Neuron (in vitro differentiated cells): ENCODE measurements around the gene PCDHGB7.
A peak's percentile ranks its signal among the peaks of the same experiment; 100 is the strongest.
"Not testable (repeated sequence)": the region's sequence is repeated elsewhere in the genome, so short reads cannot be mapped to it uniquely, and the experiment has no call there.

Source experiments
- H2AFZ ChIP-seq: one replicate; pipeline ENCODE4 v1.6.1; 2013; ENCODE audit warnings: low read depth, mild to moderate bottlenecking, inconsistent platforms, low read length, moderate library complexity
- H3K27me3 ChIP-seq: one replicate; pipeline ENCODE4 v1.6.1; 2013; ENCODE audit warnings: low read length; ENCODE audit not compliant: insufficient read depth
- H3K36me3 ChIP-seq: one replicate; pipeline ENCODE4 v1.6.1; 2013; ENCODE audit warnings: low read length; ENCODE audit not compliant: insufficient read depth
- H3K4me1 ChIP-seq: one replicate; pipeline ENCODE4 v1.6.1; 2013; ENCODE audit warnings: low read length; ENCODE audit not compliant: insufficient read depth
- H3K4me3 ChIP-seq: 2 replicates; pipeline ENCODE4 v1.5.1; 2013; ENCODE audit warnings: mild to moderate bottlenecking, low read length, moderate library complexity
- H3K9me3 ChIP-seq: one replicate; pipeline ENCODE4 v1.6.1; 2013; ENCODE audit warnings: low read length

PCDHGB7 gene

DNA sequence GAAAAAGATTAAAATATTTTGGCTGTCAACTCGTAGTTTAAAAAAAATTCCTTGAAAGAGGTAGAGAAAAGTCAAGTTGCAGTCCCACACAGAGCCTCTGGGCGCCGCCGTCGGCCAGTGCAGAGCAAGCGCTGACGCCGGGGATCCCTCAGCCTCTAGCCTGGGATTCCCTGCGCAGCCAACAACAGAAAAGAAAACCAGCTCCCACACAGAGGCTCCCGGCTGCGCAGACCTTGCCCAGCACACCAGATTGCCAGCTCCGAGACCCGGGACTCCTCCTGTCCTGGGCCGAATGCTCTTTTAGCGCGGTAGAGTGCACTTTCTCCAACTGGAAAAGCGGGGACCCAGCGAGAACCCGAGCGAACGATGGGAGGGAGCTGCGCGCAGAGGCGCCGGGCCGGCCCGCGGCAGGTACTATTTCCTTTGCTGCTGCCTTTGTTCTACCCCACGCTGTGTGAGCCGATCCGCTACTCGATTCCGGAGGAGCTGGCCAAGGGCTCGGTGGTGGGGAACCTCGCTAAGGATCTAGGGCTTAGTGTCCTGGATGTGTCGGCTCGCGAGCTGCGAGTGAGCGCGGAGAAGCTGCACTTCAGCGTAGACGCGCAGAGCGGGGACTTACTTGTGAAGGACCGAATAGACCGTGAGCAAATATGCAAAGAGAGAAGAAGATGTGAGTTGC, at the start of gene PCDHGB7:
PCDHGB7 (plus strand) TSS at position 184 of the 679 bp plus-strand sequence; CDS start at position 367, 183 bp downstream.
- Histone ChIP-seq H3K36me3 (peaks cover 36% of the 10 kb centered on the region), H3K4me3 (peak within 1 kb of the TSS; percentile 46), H3K9me3 (peaks cover 67% of the 10 kb centered on the region)
- H3K27me3 ChIP-seq, H2AFZ ChIP-seq, H3K4me1 ChIP-seq: not testable (repeated sequence)

DNA sequence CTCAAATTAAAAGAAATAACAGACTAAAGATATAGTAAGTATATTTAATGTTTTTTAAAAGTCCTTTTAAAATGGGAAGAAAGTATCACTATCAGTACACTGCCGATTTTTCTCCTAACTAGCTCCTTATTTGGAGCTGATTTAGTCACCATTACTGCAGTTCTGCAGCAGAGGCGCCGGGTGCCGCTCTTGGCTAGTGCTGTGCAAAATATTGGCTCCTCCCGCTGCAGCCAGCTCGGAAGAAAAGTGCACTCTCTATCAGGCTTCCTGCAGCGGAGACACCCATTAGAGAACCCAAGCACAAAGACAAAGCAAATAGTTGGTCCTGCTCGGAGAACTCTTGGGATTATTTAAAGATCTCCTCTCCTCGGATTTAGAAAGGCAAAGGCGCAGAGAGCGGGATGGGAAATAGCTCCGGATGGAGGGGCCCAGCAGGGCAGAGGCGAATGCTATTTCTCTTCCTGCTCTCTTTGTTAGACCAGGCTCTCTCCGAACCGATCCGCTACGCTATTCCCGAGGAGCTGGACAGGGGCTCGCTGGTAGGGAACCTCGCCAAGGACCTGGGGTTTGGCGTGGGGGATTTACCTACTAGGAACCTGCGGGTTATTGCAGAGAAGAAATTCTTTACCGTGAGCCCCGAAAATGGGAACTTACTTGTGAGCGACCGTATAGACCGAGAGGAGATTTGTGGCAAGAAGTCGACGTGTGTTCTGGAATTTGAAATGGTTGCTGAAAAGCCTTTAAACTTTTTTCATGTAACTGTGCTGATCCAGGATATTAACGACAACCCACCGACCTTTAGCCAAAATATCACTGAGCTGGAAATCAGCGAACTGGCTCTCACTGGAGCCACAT, 47.3 kb upstream of the PCDHGB7 start, which contains the start of gene PCDHGB3:
PCDHGB3 (plus strand) TSS at position 249 of the 855 bp plus-strand sequence; CDS start at position 402, 153 bp downstream.
- Histone ChIP-seq H3K36me3 (no peaks in the 10 kb centered on the region), H3K9me3 (peaks cover 42% of the 10 kb centered on the region), H2AFZ (no peak within 1 kb of the TSS), H3K4me3 (no peak within 1 kb of the TSS), H3K27me3 (no peaks in the 10 kb centered on the region), H3K4me1 (no peaks in the 10 kb centered on the region)

DNA sequence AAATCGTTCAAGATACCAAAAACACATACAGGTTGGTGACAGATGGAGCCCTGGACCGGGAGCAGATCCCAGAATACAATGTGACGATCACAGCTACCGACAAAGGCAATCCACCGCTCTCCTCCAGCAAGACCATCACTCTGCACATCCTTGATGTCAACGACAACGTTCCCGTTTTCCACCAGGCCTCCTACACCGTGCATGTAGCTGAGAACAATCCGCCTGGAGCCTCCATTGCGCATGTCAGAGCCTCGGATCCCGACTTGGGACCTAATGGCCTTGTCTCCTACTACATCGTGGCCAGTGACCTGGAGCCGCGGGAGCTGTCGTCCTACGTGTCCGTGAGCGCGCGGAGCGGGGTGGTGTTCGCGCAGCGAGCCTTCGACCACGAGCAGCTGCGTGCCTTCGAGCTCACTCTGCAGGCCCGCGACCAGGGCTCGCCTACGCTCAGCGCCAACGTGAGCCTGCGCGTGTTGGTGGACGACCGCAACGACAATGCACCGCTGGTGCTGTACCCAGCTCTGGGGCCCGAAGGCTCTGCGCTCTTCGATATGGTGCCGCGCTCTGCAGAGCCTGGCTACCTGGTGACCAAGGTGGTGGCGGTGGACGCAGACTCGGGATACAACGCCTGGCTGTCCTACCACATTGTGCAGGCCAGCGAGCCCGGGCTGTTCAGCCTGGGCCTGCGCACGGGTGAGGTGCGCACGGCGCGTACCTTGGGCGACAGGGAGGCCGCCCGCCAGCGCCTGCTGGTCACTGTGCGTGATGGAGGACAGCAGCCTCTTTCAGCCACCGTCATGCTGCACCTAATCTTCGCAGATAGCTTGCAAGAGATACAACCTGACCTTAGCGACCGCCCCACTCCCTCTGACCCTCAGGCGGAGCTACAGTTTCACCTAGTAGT, 45.7 kb upstream of the PCDHGB7 start:
- H3K4me3 ChIP-seq = no peak overlapping the region
- no peaks in the 10 kb centered on the region for H3K36me3 ChIP-seq
- H3K27me3 ChIP-seq = no peaks in the 10 kb centered on the region
- peaks cover 31% of the 10 kb centered on the region for H3K9me3 ChIP-seq
- no peaks in the 10 kb centered on the region for H3K4me1 ChIP-seq
- no peak overlapping the region for H2AFZ ChIP-seq

DNA sequence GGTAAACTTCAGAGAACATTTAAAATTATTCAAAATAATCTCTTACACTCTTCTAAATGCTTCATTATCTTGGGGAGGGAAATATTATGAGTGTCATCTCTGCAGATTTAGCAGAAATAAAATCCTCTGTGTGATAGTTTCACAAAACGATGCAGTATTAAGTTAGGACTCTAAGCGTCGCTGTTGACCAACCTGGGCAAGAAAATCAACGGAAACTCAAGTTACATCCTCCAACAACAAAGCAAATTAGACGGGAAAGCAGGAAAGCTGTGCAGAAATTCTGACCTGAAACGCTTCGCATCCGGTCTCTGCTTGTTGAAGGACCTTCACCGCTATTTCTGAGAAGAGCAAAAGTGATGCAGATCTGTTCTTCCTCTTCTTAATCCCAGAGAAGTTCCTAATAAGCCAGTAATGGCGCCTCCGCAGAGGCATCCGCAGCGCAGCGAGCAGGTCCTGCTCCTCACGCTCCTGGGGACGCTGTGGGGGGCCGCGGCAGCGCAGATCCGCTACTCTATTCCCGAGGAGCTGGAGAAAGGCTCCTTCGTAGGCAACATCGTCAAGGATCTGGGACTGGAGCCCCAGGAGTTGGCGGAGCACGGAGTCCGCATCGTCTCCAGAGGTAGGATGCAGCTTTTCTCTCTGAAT, 43.7 kb upstream of the PCDHGB7 start, which contains the start of gene PCDHGA6:
PCDHGA6 (plus strand) TSS at position 219 of the 645 bp plus-strand sequence; CDS start at position 412, 193 bp downstream.
- no peak within 1 kb of the TSS for H2AFZ ChIP-seq
- no peaks in the 10 kb centered on the region for H3K4me1 ChIP-seq
- no peaks in the 10 kb centered on the region for H3K27me3 ChIP-seq
- peaks cover 31% of the 10 kb centered on the region for H3K9me3 ChIP-seq
- H3K4me3 ChIP-seq = no peak within 1 kb of the TSS
- H3K36me3 ChIP-seq = no peaks in the 10 kb centered on the region

DNA sequence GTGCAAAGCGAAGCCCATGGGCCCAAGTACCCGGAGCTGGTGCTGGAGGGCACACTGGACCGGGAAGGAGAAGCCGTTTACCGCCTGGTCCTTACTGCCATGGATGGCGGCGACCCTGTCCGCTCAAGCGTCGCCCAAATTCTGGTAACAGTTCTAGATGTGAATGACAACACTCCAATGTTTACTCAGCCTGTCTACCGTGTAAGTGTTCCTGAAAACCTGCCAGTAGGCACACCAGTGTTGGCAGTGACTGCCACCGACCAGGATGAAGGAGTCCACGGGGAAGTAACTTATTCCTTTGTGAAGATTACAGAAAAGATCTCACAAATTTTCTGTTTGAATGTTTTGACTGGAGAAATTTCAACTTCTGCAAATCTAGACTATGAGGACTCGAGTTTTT, 42.9 kb upstream of the PCDHGB7 start:
- Histone ChIP-seq H3K36me3 (no peaks in the 10 kb centered on the region), H3K4me3 (no peak overlapping the region), H2AFZ (no peak overlapping the region), H3K9me3 (peaks cover 31% of the 10 kb centered on the region), H3K27me3 (no peaks in the 10 kb centered on the region), H3K4me1 (no peaks in the 10 kb centered on the region)

DNA sequence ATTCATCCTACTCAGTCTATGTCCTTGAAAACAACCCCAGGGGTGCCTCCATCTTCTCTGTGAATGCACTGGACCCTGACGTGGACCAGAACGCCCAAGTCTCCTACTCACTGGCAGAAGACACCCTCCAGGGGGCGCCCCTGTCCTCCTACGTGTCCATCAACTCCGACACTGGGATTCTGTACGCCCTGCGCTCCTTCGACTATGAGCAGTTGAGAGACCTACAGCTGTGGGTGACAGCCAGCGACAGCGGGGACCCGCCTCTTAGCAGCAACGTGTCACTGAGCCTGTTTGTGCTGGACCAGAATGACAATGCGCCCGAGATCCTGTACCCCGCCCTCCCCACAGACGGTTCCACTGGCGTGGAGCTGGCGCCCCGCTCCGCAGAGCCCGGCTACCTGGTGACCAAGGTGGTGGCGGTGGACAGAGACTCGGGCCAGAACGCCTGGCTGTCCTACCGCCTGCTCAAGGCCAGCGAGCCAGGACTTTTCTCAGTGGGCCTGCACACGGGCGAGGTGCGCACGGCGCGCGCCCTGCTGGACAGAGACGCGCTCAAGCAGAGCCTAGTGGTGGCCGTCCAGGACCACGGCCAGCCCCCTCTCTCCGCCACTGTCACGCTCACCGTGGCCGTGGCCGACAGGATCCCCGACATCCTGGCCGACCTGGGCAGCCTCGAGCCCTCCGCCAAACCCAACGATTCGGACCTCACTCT, 41.9 kb upstream of the PCDHGB7 start:
- H3K36me3 ChIP-seq, H3K4me3 ChIP-seq, H3K4me1 ChIP-seq, H2AFZ ChIP-seq, H3K27me3 ChIP-seq: not testable (repeated sequence)
- peaks cover 31% of the 10 kb centered on the region for H3K9me3 ChIP-seq

DNA sequence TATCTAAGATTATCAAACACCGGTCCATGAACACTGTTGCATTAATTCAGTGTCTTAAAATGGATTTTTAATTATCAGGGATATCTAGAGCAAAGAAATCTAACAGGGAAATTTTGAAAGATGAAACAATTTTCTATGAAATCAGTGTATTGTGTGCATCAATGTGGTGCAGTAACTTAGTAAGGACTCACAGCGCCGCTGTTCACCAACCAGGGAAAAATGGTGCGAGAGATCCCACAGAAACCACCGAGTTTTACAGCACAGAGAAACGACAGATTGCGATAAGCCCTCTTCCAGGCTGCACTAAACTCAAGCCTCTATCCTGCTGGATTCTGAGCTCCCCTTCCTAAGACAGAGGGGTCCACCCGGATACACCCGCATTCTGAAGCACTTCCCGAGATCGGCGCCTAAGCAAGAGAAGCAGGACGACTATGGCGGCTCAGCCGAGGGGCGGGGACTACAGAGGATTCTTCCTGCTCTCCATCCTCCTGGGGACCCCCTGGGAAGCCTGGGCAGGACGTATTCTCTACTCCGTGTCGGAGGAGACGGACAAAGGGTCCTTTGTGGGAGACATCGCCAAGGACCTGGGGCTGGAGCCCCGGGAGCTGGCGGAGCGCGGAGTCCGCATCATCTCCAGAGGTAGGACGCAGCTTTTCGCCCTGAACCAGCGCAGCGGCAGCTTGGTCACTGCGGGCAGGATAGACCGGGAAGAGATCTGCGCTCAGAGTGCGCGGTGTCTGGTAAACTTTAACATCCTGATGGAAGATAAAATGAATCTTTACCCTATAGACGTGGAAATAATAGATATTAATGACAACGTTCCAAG, 34.8 kb upstream of the PCDHGB7 start, which contains the start of gene PCDHGA7:
PCDHGA7 (plus strand) TSS at position 274 of the 826 bp plus-strand sequence; CDS start at position 432, 158 bp downstream.
- Histone ChIP-seq H3K4me3 (no peak within 1 kb of the TSS), H3K9me3 (peaks cover 16% of the 10 kb centered on the region), H3K4me1 (no peaks in the 10 kb centered on the region), H3K36me3 (no peaks in the 10 kb centered on the region), H2AFZ (no peak within 1 kb of the TSS), H3K27me3 (no peaks in the 10 kb centered on the region)

DNA sequence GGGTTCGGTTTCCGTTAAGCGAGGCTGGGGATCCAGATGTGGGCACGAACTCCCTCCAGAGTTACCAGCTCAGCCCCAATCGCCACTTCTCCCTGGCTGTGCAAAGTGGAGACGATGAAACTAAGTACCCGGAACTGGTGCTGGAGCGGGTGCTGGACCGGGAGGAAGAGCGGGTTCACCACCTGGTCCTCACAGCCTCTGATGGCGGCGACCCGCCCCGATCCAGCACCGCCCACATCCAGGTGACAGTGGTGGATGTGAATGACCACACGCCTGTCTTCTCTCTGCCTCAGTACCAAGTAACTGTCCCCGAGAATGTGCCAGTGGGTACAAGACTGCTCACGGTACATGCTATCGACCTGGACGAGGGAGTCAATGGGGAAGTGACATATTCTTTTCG, 34.1 kb upstream of the PCDHGB7 start:
- Histone ChIP-seq H3K4me1 (no peaks in the 10 kb centered on the region), H3K27me3 (no peaks in the 10 kb centered on the region), H3K36me3 (no peaks in the 10 kb centered on the region), H3K9me3 (peaks cover 17% of the 10 kb centered on the region), H3K4me3 (no peak overlapping the region), H2AFZ (no peak overlapping the region)

DNA sequence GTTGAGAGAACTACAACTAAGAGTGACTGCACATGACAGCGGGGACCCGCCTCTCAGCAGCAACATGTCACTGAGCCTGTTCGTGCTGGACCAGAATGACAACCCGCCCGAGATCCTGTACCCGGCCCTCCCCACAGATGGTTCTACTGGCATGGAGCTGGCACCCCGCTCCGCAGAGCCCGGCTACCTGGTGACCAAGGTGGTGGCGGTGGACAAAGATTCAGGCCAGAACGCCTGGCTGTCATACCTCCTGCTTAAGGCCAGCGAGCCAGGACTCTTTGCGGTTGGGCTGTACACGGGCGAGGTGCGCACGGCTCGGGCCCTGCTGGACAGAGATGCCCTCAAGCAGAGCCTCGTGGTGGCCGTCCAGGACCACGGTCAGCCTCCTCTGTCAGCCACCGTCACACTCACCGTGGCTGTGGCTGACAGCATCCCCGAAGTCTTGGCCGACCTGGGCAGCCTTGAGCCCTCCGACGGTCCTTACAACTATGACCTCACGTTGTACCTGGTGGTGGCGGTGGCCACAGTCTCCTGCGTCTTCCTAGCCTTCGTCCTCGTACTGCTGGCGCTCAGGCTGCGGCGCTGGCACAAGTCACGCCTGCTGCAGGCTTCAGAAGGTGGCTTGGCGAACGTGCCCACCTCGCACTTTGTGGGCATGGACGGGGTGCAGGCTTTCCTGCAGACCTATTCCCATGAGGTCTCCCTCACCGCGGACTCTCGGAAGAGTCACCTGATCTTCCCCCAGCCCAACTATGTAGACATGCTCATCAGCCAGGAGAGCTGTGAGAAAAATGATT, 32.8 kb upstream of the PCDHGB7 start:
- no peak overlapping the region for H3K4me3 ChIP-seq
- no peaks in the 10 kb centered on the region for H3K36me3 ChIP-seq
- no peaks in the 10 kb centered on the region for H3K4me1 ChIP-seq
- peaks cover 28% of the 10 kb centered on the region for H3K9me3 ChIP-seq
- H3K27me3 ChIP-seq = no peaks in the 10 kb centered on the region
- H2AFZ ChIP-seq = no peak overlapping the region

DNA sequence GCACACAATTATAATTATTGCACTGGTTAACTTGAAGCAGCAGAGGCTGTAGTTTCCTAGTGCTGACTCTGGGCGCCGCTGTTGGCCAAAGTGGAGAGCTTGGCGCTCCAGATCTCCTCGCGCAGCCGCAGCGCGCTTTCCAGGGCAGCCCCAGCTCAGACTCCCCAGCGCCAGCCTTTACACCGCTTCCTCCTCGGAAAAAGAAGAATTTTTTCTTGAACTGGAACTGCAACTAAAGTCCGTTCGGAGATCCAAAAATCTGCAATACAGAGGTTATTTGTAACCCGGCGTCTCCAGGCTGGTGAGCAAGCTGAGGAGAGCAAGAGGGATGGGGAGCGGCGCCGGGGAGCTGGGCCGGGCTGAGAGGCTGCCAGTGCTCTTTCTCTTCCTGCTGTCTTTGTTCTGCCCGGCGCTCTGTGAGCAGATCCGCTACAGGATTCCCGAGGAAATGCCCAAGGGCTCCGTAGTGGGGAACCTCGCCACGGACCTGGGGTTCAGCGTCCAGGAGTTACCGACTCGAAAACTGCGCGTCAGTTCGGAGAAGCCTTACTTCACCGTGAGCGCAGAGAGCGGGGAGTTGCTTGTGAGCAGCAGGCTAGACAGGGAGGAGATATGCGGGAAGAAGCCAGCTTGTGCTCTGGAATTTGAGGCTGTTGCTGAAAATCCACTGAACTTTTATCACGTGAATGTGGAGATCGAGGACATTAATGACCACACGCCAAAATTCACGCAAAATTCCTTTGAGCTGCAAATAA, 29.7 kb upstream of the PCDHGB7 start, which contains the start of gene PCDHGB4:
PCDHGB4 (plus strand) TSS at position 142 of the 755 bp plus-strand sequence; CDS start at position 329, 187 bp downstream.
- peak within 1 kb of the TSS; percentile 48 for H3K4me3 ChIP-seq
- H3K27me3 ChIP-seq = not testable (repeated sequence)
- peaks cover 37% of the 10 kb centered on the region for H3K9me3 ChIP-seq

More for the DNA sequence above, 29.7 kb upstream of the PCDHGB7 start, which contains the start of gene PCDHGB4:
- not testable (repeated sequence) for H2AFZ ChIP-seq, H3K4me1 ChIP-seq, H3K36me3 ChIP-seq
